Measurements from ENCODE around the gene IQSEC3.

DNA sequence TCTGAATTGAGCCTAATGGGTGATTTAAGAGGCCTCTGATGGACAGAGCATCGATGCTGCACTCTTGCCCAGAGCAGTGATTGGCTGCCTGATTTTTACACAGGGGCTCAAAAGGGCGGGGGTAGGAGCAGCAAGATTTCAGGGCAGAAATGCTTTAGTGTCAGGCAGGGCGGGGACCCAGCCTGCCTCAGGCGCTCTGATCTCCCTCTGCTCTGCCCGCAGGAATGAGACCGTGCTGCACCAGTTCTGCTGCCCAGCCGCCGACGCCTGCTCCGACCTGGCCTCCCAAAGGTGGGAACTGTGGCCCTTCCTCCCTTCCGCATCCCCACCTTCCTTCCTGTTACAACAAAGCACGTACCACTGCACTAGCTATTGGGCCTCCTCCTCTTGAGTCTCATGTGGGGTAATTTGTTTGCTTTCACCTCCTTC, 32.4 kb downstream of the IQSEC3 start:
- TF ChIP-seq, protein P1, sequence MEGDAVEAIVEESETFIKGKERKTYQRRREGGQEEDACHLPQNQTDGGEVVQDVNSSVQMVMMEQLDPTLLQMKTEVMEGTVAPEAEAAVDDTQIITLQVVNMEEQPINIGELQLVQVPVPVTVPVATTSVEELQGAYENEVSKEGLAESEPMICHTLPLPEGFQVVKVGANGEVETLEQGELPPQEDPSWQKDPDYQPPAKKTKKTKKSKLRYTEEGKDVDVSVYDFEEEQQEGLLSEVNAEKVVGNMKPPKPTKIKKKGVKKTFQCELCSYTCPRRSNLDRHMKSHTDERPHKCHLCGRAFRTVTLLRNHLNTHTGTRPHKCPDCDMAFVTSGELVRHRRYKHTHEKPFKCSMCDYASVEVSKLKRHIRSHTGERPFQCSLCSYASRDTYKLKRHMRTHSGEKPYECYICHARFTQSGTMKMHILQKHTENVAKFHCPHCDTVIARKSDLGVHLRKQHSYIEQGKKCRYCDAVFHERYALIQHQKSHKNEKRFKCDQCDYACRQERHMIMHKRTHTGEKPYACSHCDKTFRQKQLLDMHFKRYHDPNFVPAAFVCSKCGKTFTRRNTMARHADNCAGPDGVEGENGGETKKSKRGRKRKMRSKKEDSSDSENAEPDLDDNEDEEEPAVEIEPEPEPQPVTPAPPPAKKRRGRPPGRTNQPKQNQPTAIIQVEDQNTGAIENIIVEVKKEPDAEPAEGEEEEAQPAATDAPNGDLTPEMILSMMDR (IDR thresholded peaks at IDR 0.05; ENCODE audit: low read depth, low read length): no peak
- TF ChIP-seq EZH2phosphoT487 (IDR thresholded peaks at IDR 0.05; ENCODE audit: low read depth): no peak

Data from OCI-LY3 (cell line).